ENCODE results near the gene SHOX. TPM values are rescaled to one million over a fixed set of nuclear protein-coding genes. Genes with fewer than 3 reads are reported as not detected.

The SHOX gene
- total RNA-seq, 2 donors from 2014 or later = not detected

GRCh38 chrX:637660-638481, 7.3 kb downstream of the SHOX start:
- Mint-ChIP-seq H3K27ac (no peak overlapping the region), H3K27me3 (peaks cover 37 to 39% of the 10 kb centered on the region in 2 donors), H3K4me3 (no peak overlapping the region), H3K4me1 (ENCODE audit: low read depth in 2 of 2) (no peaks in the 10 kb centered on the region), H3K9me3 (no peaks in the 10 kb centered on the region), H3K36me3 (no peaks in the 10 kb centered on the region)
- no peak for ATAC-seq
- no peak for DNase-seq (ENCODE audit: low spot score)

- no peaks in the 10 kb centered on the region for H3K9me3 Mint-ChIP-seq
- H3K4me3 Mint-ChIP-seq = no peak overlapping the region
- no peak for ATAC-seq
- H3K27me3 Mint-ChIP-seq = peaks cover 29 to 33% of the 10 kb centered on the region in 2 donors
- H3K4me1 Mint-ChIP-seq (ENCODE audit: low read depth in 2 of 2) = no peaks in the 10 kb centered on the region
- no peak overlapping the region for H3K27ac Mint-ChIP-seq
- no peak for DNase-seq (ENCODE audit: low spot score)
- no peaks in the 10 kb centered on the region for H3K36me3 Mint-ChIP-seq
Observed at GRCh38 chrX:638482-639131, 8.0 kb downstream of the SHOX start.

- Mint-ChIP-seq H3K4me3 (no peak overlapping the region), H3K4me1 (ENCODE audit: low read depth in 2 of 2) (no peaks in the 10 kb centered on the region), H3K27me3 (peaks cover 26 to 31% of the 10 kb centered on the region in 2 donors), H3K9me3 (no peaks in the 10 kb centered on the region), H3K36me3 (no peaks in the 10 kb centered on the region), H3K27ac (no peak overlapping the region)
- DNase-seq (ENCODE audit: low spot score) (no peak), ATAC-seq (no peak)
Observed at GRCh38 chrX:639151-639550, 8.6 kb downstream of the SHOX start.

- Mint-ChIP-seq H3K27me3 (peaks cover 21 to 27% of the 10 kb centered on the region in 2 donors), H3K4me3 (no peak overlapping the region), H3K9me3 (no peaks in the 10 kb centered on the region), H3K27ac (no peak overlapping the region), H3K4me1 (ENCODE audit: low read depth in 2 of 2) (no peaks in the 10 kb centered on the region), H3K36me3 (no peaks in the 10 kb centered on the region)
- ATAC-seq = no peak
- DNase-seq (ENCODE audit: low spot score) = no peak
Observed at GRCh38 chrX:640641-641040, 10.1 kb downstream of the SHOX start.

- peak; percentile 47 for DNase-seq (ENCODE audit: low spot score)
- Mint-ChIP-seq H3K27me3 (peaks cover 16 to 28% of the 10 kb centered on the region in 2 donors), H3K36me3 (no peaks in the 10 kb centered on the region), H3K4me3 (no peak overlapping the region), H3K4me1 (ENCODE audit: low read depth in 2 of 2) (no peaks in the 10 kb centered on the region), H3K27ac (no peak overlapping the region), H3K9me3 (no peaks in the 10 kb centered on the region)
- ATAC-seq = no peak
Observed at GRCh38 chrX:641671-642435, 11.3 kb downstream of the SHOX start.

- no peak for ATAC-seq
- no peak overlapping the region for H3K4me3 Mint-ChIP-seq
- H3K27me3 Mint-ChIP-seq = peaks cover 9 to 21% of the 10 kb centered on the region in 2 donors
- H3K9me3 Mint-ChIP-seq = no peaks in the 10 kb centered on the region
- no peak overlapping the region for H3K27ac Mint-ChIP-seq
- no peaks in the 10 kb centered on the region for H3K36me3 Mint-ChIP-seq
- peak; percentile 39 for DNase-seq (ENCODE audit: low spot score)
- no peaks in the 10 kb centered on the region for H3K4me1 Mint-ChIP-seq (ENCODE audit: low read depth in 2 of 2)
Observed at GRCh38 chrX:642436-643240, 12.0 kb downstream of the SHOX start.

- Mint-ChIP-seq H3K27me3 (peaks cover 3 to 16% of the 10 kb centered on the region in 2 donors), H3K36me3 (no peaks in the 10 kb centered on the region), H3K9me3 (no peaks in the 10 kb centered on the region), H3K4me3 (no peak overlapping the region), H3K4me1 (ENCODE audit: low read depth in 2 of 2) (no peaks in the 10 kb centered on the region), H3K27ac (no peak overlapping the region)
- ATAC-seq (no peak), DNase-seq (ENCODE audit: low spot score) (peak; percentile 37)
Observed at GRCh38 chrX:643241-643595, 12.6 kb downstream of the SHOX start.

- DNase-seq (ENCODE audit: low spot score) (no peak), ATAC-seq (peak in 1 of 2 donors; percentile 20)
- H3K27ac Mint-ChIP-seq = no peak overlapping the region
Observed at GRCh38 chrX:643911-644303, 13.3 kb downstream of the SHOX start.

GRCh38 chrX:644304-645281, 14.0 kb downstream of the SHOX start:
- no peaks in the 10 kb centered on the region for H3K9me3 Mint-ChIP-seq
- ATAC-seq = peak in 1 of 2 donors; percentile 24
- no peaks in the 10 kb centered on the region for H3K4me1 Mint-ChIP-seq (ENCODE audit: low read depth in 2 of 2)
- H3K27ac Mint-ChIP-seq = no peak overlapping the region
- no peak overlapping the region for H3K4me3 Mint-ChIP-seq
- peaks cover 0 to 9% of the 10 kb centered on the region in 2 donors for H3K27me3 Mint-ChIP-seq
- H3K36me3 Mint-ChIP-seq = no peaks in the 10 kb centered on the region
- peak; percentile 54 for DNase-seq (ENCODE audit: low spot score)

More at GRCh38 chrX:643911-644303, 13.3 kb downstream of the SHOX start:
- no peaks in the 10 kb centered on the region for H3K4me1 Mint-ChIP-seq (ENCODE audit: low read depth in 2 of 2)
- H3K4me3 Mint-ChIP-seq = no peak overlapping the region
- H3K36me3 Mint-ChIP-seq = no peaks in the 10 kb centered on the region
- H3K9me3 Mint-ChIP-seq = no peaks in the 10 kb centered on the region
- peaks cover 0 to 14% of the 10 kb centered on the region in 2 donors for H3K27me3 Mint-ChIP-seq

GRCh38 chrX:646228-646495, 15.6 kb downstream of the SHOX start:
- peaks cover 0 to 6% of the 10 kb centered on the region in 2 donors for H3K27me3 Mint-ChIP-seq
- no peak overlapping the region for H3K27ac Mint-ChIP-seq
- no peaks in the 10 kb centered on the region for H3K9me3 Mint-ChIP-seq
- H3K4me1 Mint-ChIP-seq (ENCODE audit: low read depth in 2 of 2) = no peaks in the 10 kb centered on the region
- ATAC-seq (no peak), DNase-seq (ENCODE audit: low spot score) (no peak)
- no peak overlapping the region for H3K4me3 Mint-ChIP-seq
- no peaks in the 10 kb centered on the region for H3K36me3 Mint-ChIP-seq

- no peak overlapping the region for H3K27ac Mint-ChIP-seq
Observed at GRCh38 chrX:646796-647195, 16.2 kb downstream of the SHOX start.

GRCh38 chrX:649166-649565, 18.6 kb downstream of the SHOX start:
- no peak overlapping the region for H3K4me3 Mint-ChIP-seq
- H3K36me3 Mint-ChIP-seq = no peaks in the 10 kb centered on the region
- peaks cover 0 to 6% of the 10 kb centered on the region in 2 donors for H3K27me3 Mint-ChIP-seq
- no peak for ATAC-seq
- H3K27ac Mint-ChIP-seq = no peak overlapping the region
- no peaks in the 10 kb centered on the region for H3K9me3 Mint-ChIP-seq
- DNase-seq (ENCODE audit: low spot score) = no peak
- no peaks in the 10 kb centered on the region for H3K4me1 Mint-ChIP-seq (ENCODE audit: low read depth in 2 of 2)

More at GRCh38 chrX:646796-647195, 16.2 kb downstream of the SHOX start:
- no peak for DNase-seq (ENCODE audit: low spot score)
- ATAC-seq = no peak
- Mint-ChIP-seq H3K4me1 (ENCODE audit: low read depth in 2 of 2) (no peaks in the 10 kb centered on the region), H3K9me3 (no peaks in the 10 kb centered on the region), H3K4me3 (no peak overlapping the region), H3K27me3 (peaks cover 0 to 6% of the 10 kb centered on the region in 2 donors), H3K36me3 (no peaks in the 10 kb centered on the region)

Measured in natural killer cell treated with Interleukin-12 subunit alpha and Interleukin-12 subunit beta and Interleukin-15 and Interleukin-18, amount 100 ng/mL, for 72 hours (primary cell).